Lower leg skin (tissue), 3 donors: ENCODE results near the gene RFPL4A.

Experiments
- CTCF ChIP-seq, 3 donors: fragments of 450-650 bp; IDR thresholded peaks; one replicate each; pipeline ENCODE4 v1.5.1; 2016; ENCODE audit warnings: antibody characterized with exemption in 3 of 3, mild to moderate bottlenecking in 3 of 3, moderate library complexity in 2 of 3
- POLR2A ChIP-seq, 2 donors: fragments of 450-650 bp; IDR thresholded peaks; one replicate each; pipeline ENCODE4 v1.6.1; 2016 to 2017; ENCODE audit warnings: antibody characterized with exemption in 2 of 2, mild to moderate bottlenecking in 1 of 2, moderate library complexity in 1 of 2

- TF ChIP-seq POLR2A (IDR thresholded peaks at IDR 0.05) (no peak), CTCF (IDR thresholded peaks at IDR 0.05) (no peak)
These were observed 19.4 kb downstream of the RFPL4A start for GRCh38 chr19:55778331-55778730.
